HepG2 (cell line): ENCODE results near the gene LIMD2. TPM values are rescaled to one million over a fixed set of nuclear protein-coding genes. Genes with fewer than 3 reads are reported as not detected.

Experiments
- AGO2 ChIP-seq: fragments of 200-400 bp; formaldehyde crosslinking; optimal IDR thresholded peaks from 2 replicates; pipeline ENCODE3; 2017; ENCODE audit warnings: mild to moderate bottlenecking, low read depth, low read length, moderate library complexity
- ESRRA ChIP-seq: sonication (generic); formaldehyde crosslinking; IDR thresholded peaks from 2 replicates; pipeline ENCODE4 v1.5.1; 2020; ENCODE audit warnings: mild to moderate bottlenecking, low read depth, missing genetic modification reagents
- FOXO1 ChIP-seq: sonication (generic); formaldehyde crosslinking; IDR thresholded peaks from 2 replicates; pipeline ENCODE4 v1.4.0; 2020; ENCODE audit warnings: missing genetic modification reagents
- HNRNPLL ChIP-seq: fragments of 200-400 bp; formaldehyde crosslinking; IDR thresholded peaks from 2 replicates; pipeline ENCODE4 v1.6.1; 2017; ENCODE audit warnings: mild to moderate bottlenecking, low read depth, low read length; ENCODE audit not compliant: poor library complexity, severe bottlenecking
- KLF6 ChIP-seq: IDR thresholded peaks from 2 replicates; pipeline ENCODE4 v1.8.0; 2016; ENCODE audit warnings: missing biosample characterization, missing genetic modification reagents
- MXI1 ChIP-seq: IDR thresholded peaks from 3 replicates; pipeline ENCODE4 v1.6.1; 2012; ENCODE audit warnings: low read depth, low read length, inconsistent platforms, borderline replicate concordance
- PCBP1 ChIP-seq: fragments of 200-400 bp; formaldehyde crosslinking; IDR thresholded peaks from 2 replicates; pipeline ENCODE4 v1.6.1; 2017; ENCODE audit warnings: mild to moderate bottlenecking, low read depth, low read length, borderline replicate concordance
- PHF5A ChIP-seq: IDR thresholded peaks from one replicate; pipeline ENCODE4 v1.6.1; 2018; ENCODE audit warnings: low read depth, missing genetic modification reagents; ENCODE audit not compliant: unreplicated experiment
- ZC3H13 ChIP-seq: sonication (generic); formaldehyde crosslinking; IDR thresholded peaks from 2 replicates; pipeline ENCODE4 v1.8.1; 2023; ENCODE audit warnings: mild to moderate bottlenecking, missing genetic modification reagents, moderate library complexity
- ZMAT3 ChIP-seq: sonication (generic); formaldehyde crosslinking; conservative IDR thresholded peaks from 2 replicates; pipeline ENCODE4 v1.7.0; 2021; ENCODE audit warnings: missing genetic modification reagents
- ZNF326 ChIP-seq: sonication (generic); formaldehyde crosslinking; IDR thresholded peaks from 2 replicates; pipeline ENCODE4 v1.4.0; 2020; ENCODE audit warnings: missing genetic modification reagents, borderline replicate concordance
- ZNF776 ChIP-seq: sonication (generic); formaldehyde crosslinking; IDR thresholded peaks from 2 replicates; pipeline ENCODE4 v1.4.0; 2020; ENCODE audit warnings: mild to moderate bottlenecking, missing genetic modification reagents
- ZNF891 ChIP-seq: sonication (generic); formaldehyde crosslinking; IDR thresholded peaks from 2 replicates; pipeline ENCODE4 v1.5.0; 2020; ENCODE audit warnings: mild to moderate bottlenecking, missing genetic modification reagents
- ZSCAN25 ChIP-seq: sonication (generic); formaldehyde crosslinking; IDR thresholded peaks from 2 replicates; pipeline ENCODE4 v1.8.0; 2022; ENCODE audit warnings: mild to moderate bottlenecking, missing genetic modification reagents
- polyA plus RNA-seq, 8 experiments: library from polyadenylated mRNA; depleted of rRNA in 3 of 8; stranded (reverse) in 7 of 8; unstranded in 1 of 8; fragments of >200 nt; fragmentation: Illumina TruSeq in 4 of 8; extraction: Trizol in 4 of 8; gene quantifications; 2 replicates each; pipeline versions ENCODE4 v1.2.1 to v1.2.3, GENCODE V29; 2011 to 2016; ENCODE audit warnings: low read depth in 4 of 8, missing spikeins in 1 of 8, mixed read lengths in 1 of 8; ENCODE audit not compliant: insufficient read depth in 1 of 8
- total RNA-seq, 5 experiments: library from RNA; depleted of rRNA; stranded (reverse); fragments of >200 nt; fragmentation: Illumina TruSeq; extraction: Trizol; gene quantifications; 2 replicates each; pipeline ENCODE4 v1.2.3, GENCODE V29; 2016; ENCODE audit warnings: low read depth in 1 of 5
- TF ChIP-seq, protein P1 (sequence below): sonication (generic); formaldehyde crosslinking; IDR thresholded peaks from 2 replicates; pipeline ENCODE4 v1.4.0; 2020; ENCODE audit warnings: missing genetic modification reagents, borderline replicate concordance
- TF ChIP-seq, protein P2 (sequence below): sonication (generic); formaldehyde crosslinking; IDR thresholded peaks from 2 replicates; pipeline ENCODE4 v1.4.0; 2020; ENCODE audit warnings: missing genetic modification reagents, mild to moderate bottlenecking, borderline replicate concordance
- TF ChIP-seq, protein P3 (sequence below): sonication (generic); formaldehyde crosslinking; IDR thresholded peaks from 2 replicates; pipeline ENCODE4 v1.4.0; 2020; ENCODE audit warnings: low read depth, missing genetic modification reagents

Gene LIMD2
- total and polyA plus RNA-seq, 2 of the 13 experiments (the other 11 are each of a cell fraction or from before 2014, with no cell fraction given): 9.0 to 20.8 TPM

DNA sequence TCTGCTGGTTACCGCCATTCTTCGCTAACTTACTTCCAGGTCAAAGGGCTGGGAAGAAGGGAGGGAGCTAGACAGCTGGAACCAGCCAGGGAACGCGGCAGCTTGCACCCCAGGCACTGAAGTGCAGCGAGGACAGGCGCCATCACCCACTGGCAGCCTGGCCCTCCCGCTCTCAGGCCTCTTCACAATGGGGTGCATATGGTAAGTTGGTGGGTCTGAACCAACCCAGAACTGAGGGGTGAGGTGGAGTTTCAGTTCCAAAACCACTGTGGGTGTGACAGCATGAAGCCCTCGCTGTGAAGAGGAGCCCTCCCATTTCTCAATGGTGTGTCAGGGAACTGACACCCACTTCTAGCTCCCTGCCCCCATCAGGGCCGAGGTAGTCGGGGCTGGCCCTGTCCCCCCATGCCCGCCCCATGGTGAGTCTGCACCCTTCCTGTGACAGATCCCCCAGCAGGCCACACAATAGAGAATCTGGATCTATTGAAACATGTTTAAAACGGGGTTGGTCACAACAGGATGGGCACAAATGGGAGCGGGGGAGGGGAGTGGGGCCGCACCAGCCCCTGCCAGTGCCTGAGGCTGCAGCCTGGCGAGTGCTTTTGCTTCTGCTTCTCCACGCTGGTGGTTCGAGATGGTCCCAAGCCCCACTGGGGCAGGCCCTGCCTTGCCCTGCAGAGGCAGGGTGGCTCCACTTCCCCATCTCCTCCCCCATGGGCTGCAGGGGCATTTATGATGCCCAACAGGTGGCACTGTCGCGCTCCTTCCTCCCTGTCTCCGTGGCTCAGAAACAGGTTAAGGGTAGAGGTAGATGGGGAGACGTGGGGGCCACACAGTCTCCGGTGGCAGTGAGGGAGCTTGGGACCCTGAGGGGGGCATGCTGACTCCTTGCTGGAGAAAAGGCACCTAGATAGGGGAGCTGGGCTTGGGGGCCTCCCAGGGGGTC, 2.3 kb downstream of the LIMD2 start (continued):
- TF ChIP-seq, protein P1, sequence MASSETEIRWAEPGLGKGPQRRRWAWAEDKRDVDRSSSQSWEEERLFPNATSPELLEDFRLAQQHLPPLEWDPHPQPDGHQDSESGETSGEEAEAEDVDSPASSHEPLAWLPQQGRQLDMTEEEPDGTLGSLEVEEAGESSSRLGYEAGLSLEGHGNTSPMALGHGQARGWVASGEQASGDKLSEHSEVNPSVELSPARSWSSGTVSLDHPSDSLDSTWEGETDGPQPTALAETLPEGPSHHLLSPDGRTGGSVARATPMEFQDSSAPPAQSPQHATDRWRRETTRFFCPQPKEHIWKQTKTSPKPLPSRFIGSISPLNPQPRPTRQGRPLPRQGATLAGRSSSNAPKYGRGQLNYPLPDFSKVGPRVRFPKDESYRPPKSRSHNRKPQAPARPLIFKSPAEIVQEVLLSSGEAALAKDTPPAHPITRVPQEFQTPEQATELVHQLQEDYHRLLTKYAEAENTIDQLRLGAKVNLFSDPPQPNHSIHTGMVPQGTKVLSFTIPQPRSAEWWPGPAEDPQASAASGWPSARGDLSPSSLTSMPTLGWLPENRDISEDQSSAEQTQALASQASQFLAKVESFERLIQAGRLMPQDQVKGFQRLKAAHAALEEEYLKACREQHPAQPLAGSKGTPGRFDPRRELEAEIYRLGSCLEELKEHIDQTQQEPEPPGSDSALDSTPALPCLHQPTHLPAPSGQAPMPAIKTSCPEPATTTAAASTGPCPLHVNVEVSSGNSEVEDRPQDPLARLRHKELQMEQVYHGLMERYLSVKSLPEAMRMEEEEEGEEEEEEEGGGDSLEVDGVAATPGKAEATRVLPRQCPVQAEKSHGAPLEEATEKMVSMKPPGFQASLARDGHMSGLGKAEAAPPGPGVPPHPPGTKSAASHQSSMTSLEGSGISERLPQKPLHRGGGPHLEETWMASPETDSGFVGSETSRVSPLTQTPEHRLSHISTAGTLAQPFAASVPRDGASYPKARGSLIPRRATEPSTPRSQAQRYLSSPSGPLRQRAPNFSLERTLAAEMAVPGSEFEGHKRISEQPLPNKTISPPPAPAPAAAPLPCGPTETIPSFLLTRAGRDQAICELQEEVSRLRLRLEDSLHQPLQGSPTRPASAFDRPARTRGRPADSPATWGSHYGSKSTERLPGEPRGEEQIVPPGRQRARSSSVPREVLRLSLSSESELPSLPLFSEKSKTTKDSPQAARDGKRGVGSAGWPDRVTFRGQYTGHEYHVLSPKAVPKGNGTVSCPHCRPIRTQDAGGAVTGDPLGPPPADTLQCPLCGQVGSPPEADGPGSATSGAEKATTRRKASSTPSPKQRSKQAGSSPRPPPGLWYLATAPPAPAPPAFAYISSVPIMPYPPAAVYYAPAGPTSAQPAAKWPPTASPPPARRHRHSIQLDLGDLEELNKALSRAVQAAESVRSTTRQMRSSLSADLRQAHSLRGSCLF (CRISPR knock-in tag): no peak
- TF ChIP-seq ESRRA (no peak), ZNF891 (CRISPR knock-in tag) (0 out of 2 replicates have a peak, but pooled peaks have one; percentile 49), ZNF326 (CRISPR knock-in tag) (peak; percentile 79; the same call in 1 of the 2 replicates), HNRNPLL (no peak), MXI1 (no peak), AGO2 (peak; percentile 68), ZMAT3 (no peak), ZSCAN25 (CRISPR knock-in tag) (0 out of 2 replicates have a peak, but pooled peaks have one; percentile 35), ZNF776 (no peak), PHF5A (CRISPR knock-in tag) (no peak), ZC3H13 (peak; percentile 55; the same call in 1 of the 2 replicates), KLF6 (CRISPR knock-in tag) (no peak), PCBP1 (0 out of 2 replicates have a peak, but pooled peaks have one; percentile 52), FOXO1 (CRISPR knock-in tag) (peak; percentile 21; the same call in 1 of the 2 replicates)
- TF ChIP-seq, protein P2, sequence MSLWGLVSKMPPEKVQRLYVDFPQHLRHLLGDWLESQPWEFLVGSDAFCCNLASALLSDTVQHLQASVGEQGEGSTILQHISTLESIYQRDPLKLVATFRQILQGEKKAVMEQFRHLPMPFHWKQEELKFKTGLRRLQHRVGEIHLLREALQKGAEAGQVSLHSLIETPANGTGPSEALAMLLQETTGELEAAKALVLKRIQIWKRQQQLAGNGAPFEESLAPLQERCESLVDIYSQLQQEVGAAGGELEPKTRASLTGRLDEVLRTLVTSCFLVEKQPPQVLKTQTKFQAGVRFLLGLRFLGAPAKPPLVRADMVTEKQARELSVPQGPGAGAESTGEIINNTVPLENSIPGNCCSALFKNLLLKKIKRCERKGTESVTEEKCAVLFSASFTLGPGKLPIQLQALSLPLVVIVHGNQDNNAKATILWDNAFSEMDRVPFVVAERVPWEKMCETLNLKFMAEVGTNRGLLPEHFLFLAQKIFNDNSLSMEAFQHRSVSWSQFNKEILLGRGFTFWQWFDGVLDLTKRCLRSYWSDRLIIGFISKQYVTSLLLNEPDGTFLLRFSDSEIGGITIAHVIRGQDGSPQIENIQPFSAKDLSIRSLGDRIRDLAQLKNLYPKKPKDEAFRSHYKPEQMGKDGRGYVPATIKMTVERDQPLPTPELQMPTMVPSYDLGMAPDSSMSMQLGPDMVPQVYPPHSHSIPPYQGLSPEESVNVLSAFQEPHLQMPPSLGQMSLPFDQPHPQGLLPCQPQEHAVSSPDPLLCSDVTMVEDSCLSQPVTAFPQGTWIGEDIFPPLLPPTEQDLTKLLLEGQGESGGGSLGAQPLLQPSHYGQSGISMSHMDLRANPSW: no peak
- TF ChIP-seq, protein P3, sequence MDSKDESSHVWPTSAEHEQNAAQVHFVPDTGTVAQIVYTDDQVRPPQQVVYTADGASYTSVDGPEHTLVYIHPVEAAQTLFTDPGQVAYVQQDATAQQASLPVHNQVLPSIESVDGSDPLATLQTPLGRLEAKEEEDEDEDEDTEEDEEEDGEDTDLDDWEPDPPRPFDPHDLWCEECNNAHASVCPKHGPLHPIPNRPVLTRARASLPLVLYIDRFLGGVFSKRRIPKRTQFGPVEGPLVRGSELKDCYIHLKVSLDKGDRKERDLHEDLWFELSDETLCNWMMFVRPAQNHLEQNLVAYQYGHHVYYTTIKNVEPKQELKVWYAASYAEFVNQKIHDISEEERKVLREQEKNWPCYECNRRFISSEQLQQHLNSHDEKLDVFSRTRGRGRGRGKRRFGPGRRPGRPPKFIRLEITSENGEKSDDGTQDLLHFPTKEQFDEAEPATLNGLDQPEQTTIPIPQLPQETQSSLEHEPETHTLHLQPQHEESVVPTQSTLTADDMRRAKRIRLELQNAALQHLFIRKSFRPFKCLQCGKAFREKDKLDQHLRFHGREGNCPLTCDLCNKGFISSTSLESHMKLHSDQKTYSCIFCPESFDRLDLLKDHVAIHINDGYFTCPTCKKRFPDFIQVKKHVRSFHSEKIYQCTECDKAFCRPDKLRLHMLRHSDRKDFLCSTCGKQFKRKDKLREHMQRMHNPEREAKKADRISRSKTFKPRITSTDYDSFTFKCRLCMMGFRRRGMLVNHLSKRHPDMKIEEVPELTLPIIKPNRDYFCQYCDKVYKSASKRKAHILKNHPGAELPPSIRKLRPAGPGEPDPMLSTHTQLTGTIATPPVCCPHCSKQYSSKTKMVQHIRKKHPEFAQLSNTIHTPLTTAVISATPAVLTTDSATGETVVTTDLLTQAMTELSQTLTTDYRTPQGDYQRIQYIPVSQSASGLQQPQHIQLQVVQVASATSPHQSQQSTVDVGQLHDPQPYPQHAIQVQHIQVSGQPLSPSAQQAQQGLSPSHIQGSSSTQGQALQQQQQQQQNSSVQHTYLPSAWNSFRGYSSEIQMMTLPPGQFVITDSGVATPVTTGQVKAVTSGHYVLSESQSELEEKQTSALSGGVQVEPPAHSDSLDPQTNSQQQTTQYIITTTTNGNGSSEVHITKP (CRISPR knock-in tag): 0 out of 2 replicates have a peak, but pooled peaks have one; percentile 44
